RWPE1 (cell line): ENCODE data around the gene BBS1.
"Not testable (repeated sequence)": the region's sequence is repeated elsewhere in the genome, so short reads cannot be mapped to it uniquely, and the experiment has no call there.

Experiments used
- CTCF ChIA-PET: fragments of 350-600 bp; sonication (Branson Sonifier 250); formaldehyde crosslinking; extraction: SDS; loops from one replicate; lab custom pipeline; 2021; lab: Yijun Ruan, JAX
- POLR2A ChIA-PET: fragments of 400-600 bp; formaldehyde crosslinking; extraction: SDS; loops from one replicate; lab custom pipeline; 2020; ENCODE audit warnings: antibody characterized with exemption; ENCODE audit not compliant: low non-redundant PET; lab: Yijun Ruan, JAX
- DNase-seq: peaks from one replicate; pipeline ENCODE4 v3.0.0; 2012; ENCODE audit warnings: low spot score
- H3K27ac ChIP-seq: fragments of 450-650 bp; 2 replicates; pipeline ENCODE4 v1.5.1; 2017
- CTCF ChIP-seq: fragments of 450-650 bp; conservative IDR thresholded peaks from 2 replicates; pipeline ENCODE4 v1.5.1; 2017; ENCODE audit warnings: low read depth, mild to moderate bottlenecking

BBS1 gene

GRCh38 chr11:66510271-66510989 lies at the start of gene BBS1:
Gene BBS1 (plus strand): TSS chr11:66510635. CDS start chr11:66510660, 25 bp downstream.
- no peak for TF ChIP-seq CTCF
- ChIA-PET CTCF (interaction anchor here (0.5 to 0.7 kb wide), 2 partner anchors 35 to 127 kb away, joined by 3 to 4 read pairs; no protein-coding TSS in a partner anchor), POLR2A (no interaction called here)
- H3K27ac ChIP-seq: peak within 1 kb of the TSS; percentile 60
- peak; percentile 90 for DNase-seq

- ChIA-PET CTCF (interaction anchor here (0.6 to 0.7 kb wide), 2 partner anchors 33 to 55 kb away, joined by 3 to 6 read pairs; no protein-coding TSS in a partner anchor), POLR2A (no interaction called here)
- TF ChIP-seq CTCF: no peak
- DNase-seq: no peak
- no peak overlapping the region for H3K27ac ChIP-seq
Observed at GRCh38 chr11:66462010-66462409, 48.4 kb upstream of the BBS1 start.

- ChIA-PET POLR2A (interaction anchor here (0.5 kb wide), 1 partner anchor 216 kb away, joined by 13 read pairs; no protein-coding TSS in a partner anchor), CTCF (no interaction called here)
- DNase-seq: no peak
- H3K27ac ChIP-seq: no peak overlapping the region
- TF ChIP-seq CTCF: no peak
Observed at GRCh38 chr11:66462911-66463310, 47.5 kb upstream of the BBS1 start.

GRCh38 chr11:66464116-66464515 lies 46.3 kb upstream of the BBS1 start:
- H3K27ac ChIP-seq, POLR2A ChIA-PET, CTCF ChIA-PET, DNase-seq: not testable (repeated sequence)

GRCh38 chr11:66464916-66465315 lies 45.5 kb upstream of the BBS1 start:
- ChIA-PET POLR2A (interaction anchor here (0.5 kb wide), 1 partner anchor 153 kb away, joined by 3 read pairs; no protein-coding TSS in a partner anchor), CTCF (interaction anchor here (0.6 kb wide), 1 partner anchor 56 kb away, joined by 6 read pairs; no protein-coding TSS in a partner anchor)
- no peak for DNase-seq

GRCh38 chr11:66465373-66466224 lies 44.8 kb upstream of the BBS1 start:
- DNase-seq: no peak
- ChIA-PET POLR2A (interaction anchor here (0.5 to 0.7 kb wide), 2 partner anchors 146 to 153 kb away, joined by 3 to 6 read pairs; no protein-coding TSS in a partner anchor), CTCF (interaction anchor here (0.5 kb wide), 1 partner anchor 11 kb away, joined by 3 read pairs; no protein-coding TSS in a partner anchor)
- peak overlapping the region; percentile 71; the same call in 1 of the 2 replicates for H3K27ac ChIP-seq
- no peak for TF ChIP-seq CTCF

More at GRCh38 chr11:66464916-66465315, 45.5 kb upstream of the BBS1 start:
- H3K27ac ChIP-seq: 0 out of 2 replicates have a peak overlapping the region, but pooled peaks have one; percentile 6
- no peak for TF ChIP-seq CTCF
